Erythroblast (primary cell): Measurements from ENCODE around the gene LMO3.

ENCODE experiments used
- DNase-seq, 2 experiments: peaks; one replicate each; lab custom pipeline; 2025; lab: John Stamatoyannopoulos, UW
- GATA1 ChIP-seq: IDR thresholded peaks from 2 replicates; pipeline ENCODE4 v1.6.1; 2011; ENCODE audit warnings: low read depth, mild to moderate bottlenecking, control low read depth, low read length, moderate library complexity
- POLR2A ChIP-seq: IDR thresholded peaks from 2 replicates; pipeline ENCODE4 v1.6.1; 2011; ENCODE audit warnings: mild to moderate bottlenecking, low read length

The LMO3 gene

GRCh38 chr12:16606991-16607390, 1.0 kb upstream of the LMO3 start:
- TF ChIP-seq GATA1 (no peak), POLR2A (no peak)
- no peak for DNase-seq

- DNase-seq: no peak
- TF ChIP-seq GATA1: no peak
- no peak for TF ChIP-seq POLR2A
Observed at GRCh38 chr12:16606201-16606849, 363 bp upstream of the LMO3 start.

GRCh38 chr12:16605642-16606116, 283 bp downstream of the LMO3 start:
- DNase-seq: no peak
- TF ChIP-seq POLR2A (no peak), GATA1 (no peak)

GRCh38 chr12:16604596-16605252, 1.2 kb downstream of the LMO3 start:
- TF ChIP-seq POLR2A (no peak), GATA1 (no peak)
- DNase-seq: no peak

- no peak for DNase-seq
- TF ChIP-seq POLR2A (no peak), GATA1 (no peak)
Observed at GRCh38 chr12:16603916-16604575, 1.9 kb downstream of the LMO3 start.

GRCh38 chr12:16603260-16603915, 2.6 kb downstream of the LMO3 start:
- no peak for TF ChIP-seq POLR2A
- TF ChIP-seq GATA1: no peak
- DNase-seq: no peak

GRCh38 chr12:16602412-16602811, 3.5 kb downstream of the LMO3 start:
- TF ChIP-seq POLR2A: no peak
- no peak for TF ChIP-seq GATA1
- DNase-seq: no peak

GRCh38 chr12:16600525-16600924, 5.4 kb downstream of the LMO3 start:
- no peak for DNase-seq
- TF ChIP-seq POLR2A (no peak), GATA1 (no peak)

- DNase-seq: no peak
- TF ChIP-seq POLR2A (no peak), GATA1 (no peak)
Observed at GRCh38 chr12:16599081-16599480, 6.9 kb downstream of the LMO3 start.

- no peak for DNase-seq
- TF ChIP-seq GATA1 (no peak), POLR2A (no peak)
Observed at GRCh38 chr12:16594797-16595196, 11.2 kb downstream of the LMO3 start.

- TF ChIP-seq GATA1: no peak
- no peak for TF ChIP-seq POLR2A
- no peak for DNase-seq
Observed at GRCh38 chr12:16593546-16593945, 12.4 kb downstream of the LMO3 start.

GRCh38 chr12:16590645-16591044, 15.3 kb downstream of the LMO3 start:
- DNase-seq: no peak
- TF ChIP-seq GATA1 (no peak), POLR2A (no peak)

GRCh38 chr12:16588812-16589211, 17.1 kb downstream of the LMO3 start:
- DNase-seq: no peak
- TF ChIP-seq GATA1 (no peak), POLR2A (no peak)

- no peak for DNase-seq
- TF ChIP-seq POLR2A: no peak
- TF ChIP-seq GATA1: no peak
Observed at GRCh38 chr12:16587514-16587913, 18.4 kb downstream of the LMO3 start.

GRCh38 chr12:16587110-16587453, 18.9 kb downstream of the LMO3 start:
- no peak for DNase-seq
- no peak for TF ChIP-seq POLR2A
- TF ChIP-seq GATA1: no peak
